ENCODE results near the gene CFAP70.
A peak's percentile ranks its signal among the peaks of the same experiment; 100 is the strongest.
"Not testable (repeated sequence)": the region's sequence is repeated elsewhere in the genome, so short reads cannot be mapped to it uniquely, and the experiment has no call there.

Gene CFAP70

GRCh38 chr10:73339436-73339835 lies 19.2 kb downstream of the CFAP70 start:
- DNase-seq (ENCODE audit: low spot score), result no peak

- DNase-seq (ENCODE audit: low spot score), result no peak
Measured at GRCh38 chr10:73338801-73339368, 19.8 kb downstream of the CFAP70 start.

- no peak for DNase-seq (ENCODE audit: low spot score)
Measured at GRCh38 chr10:73333202-73333601, 25.5 kb downstream of the CFAP70 start.

- DNase-seq (ENCODE audit: low spot score), result no peak
Measured at GRCh38 chr10:73332379-73332778, 26.3 kb downstream of the CFAP70 start.

GRCh38 chr10:73328523-73328922 lies 30.1 kb downstream of the CFAP70 start:
- DNase-seq (ENCODE audit: low spot score), result not testable (repeated sequence)

GRCh38 chr10:73325290-73325689 lies 33.4 kb downstream of the CFAP70 start:
- DNase-seq (ENCODE audit: low spot score), result not testable (repeated sequence)

GRCh38 chr10:73323582-73323981 lies 35.1 kb downstream of the CFAP70 start:
- not testable (repeated sequence) for DNase-seq (ENCODE audit: low spot score)

- DNase-seq (ENCODE audit: low spot score), result no peak
Measured at GRCh38 chr10:73310475-73310874, 48.2 kb downstream of the CFAP70 start.

- DNase-seq (ENCODE audit: low spot score), result no peak
Measured at GRCh38 chr10:73307203-73307800, 51.4 kb downstream of the CFAP70 start.

- no peak for DNase-seq (ENCODE audit: low spot score)
Measured at GRCh38 chr10:73306171-73306708, 52.4 kb downstream of the CFAP70 start.

- no peak for DNase-seq (ENCODE audit: low spot score)
Measured at GRCh38 chr10:73296946-73297345, 61.7 kb downstream of the CFAP70 start.

GRCh38 chr10:73293461-73293860 lies 65.2 kb downstream of the CFAP70 start:
- no peak for DNase-seq (ENCODE audit: low spot score)

- no peak for DNase-seq (ENCODE audit: low spot score)
Measured at GRCh38 chr10:73289958-73290357, 68.7 kb downstream of the CFAP70 start.

- no peak for DNase-seq (ENCODE audit: low spot score)
Measured at GRCh38 chr10:73287441-73287840, 71.2 kb downstream of the CFAP70 start.

GRCh38 chr10:73281097-73281496 lies 77.6 kb downstream of the CFAP70 start:
- DNase-seq (ENCODE audit: low spot score), result no peak

- DNase-seq (ENCODE audit: low spot score), result no peak
Measured at GRCh38 chr10:73264423-73264822, 94.2 kb downstream of the CFAP70 start.

GRCh38 chr10:73263693-73264347 lies 94.8 kb downstream of the CFAP70 start:
- no peak for DNase-seq (ENCODE audit: low spot score)

GRCh38 chr10:73262880-73263555 lies 95.6 kb downstream of the CFAP70 start:
- DNase-seq (ENCODE audit: low spot score), result no peak

- DNase-seq (ENCODE audit: low spot score), result no peak
Measured at GRCh38 chr10:73262105-73262730, 96.4 kb downstream of the CFAP70 start.

- DNase-seq (ENCODE audit: low spot score), result no peak
Measured at GRCh38 chr10:73261362-73261995, 97.2 kb downstream of the CFAP70 start.

GRCh38 chr10:73258612-73259011 lies 100.1 kb downstream of the CFAP70 start:
- not testable (repeated sequence) for DNase-seq (ENCODE audit: low spot score)

GRCh38 chr10:73253225-73253555 lies 105.5 kb downstream of the CFAP70 start:
- peak; percentile 19 for DNase-seq (ENCODE audit: low spot score)

Data from HuH-7 (cell line).